Measurements from ENCODE around the gene SHE.

The SHE gene

DNA sequence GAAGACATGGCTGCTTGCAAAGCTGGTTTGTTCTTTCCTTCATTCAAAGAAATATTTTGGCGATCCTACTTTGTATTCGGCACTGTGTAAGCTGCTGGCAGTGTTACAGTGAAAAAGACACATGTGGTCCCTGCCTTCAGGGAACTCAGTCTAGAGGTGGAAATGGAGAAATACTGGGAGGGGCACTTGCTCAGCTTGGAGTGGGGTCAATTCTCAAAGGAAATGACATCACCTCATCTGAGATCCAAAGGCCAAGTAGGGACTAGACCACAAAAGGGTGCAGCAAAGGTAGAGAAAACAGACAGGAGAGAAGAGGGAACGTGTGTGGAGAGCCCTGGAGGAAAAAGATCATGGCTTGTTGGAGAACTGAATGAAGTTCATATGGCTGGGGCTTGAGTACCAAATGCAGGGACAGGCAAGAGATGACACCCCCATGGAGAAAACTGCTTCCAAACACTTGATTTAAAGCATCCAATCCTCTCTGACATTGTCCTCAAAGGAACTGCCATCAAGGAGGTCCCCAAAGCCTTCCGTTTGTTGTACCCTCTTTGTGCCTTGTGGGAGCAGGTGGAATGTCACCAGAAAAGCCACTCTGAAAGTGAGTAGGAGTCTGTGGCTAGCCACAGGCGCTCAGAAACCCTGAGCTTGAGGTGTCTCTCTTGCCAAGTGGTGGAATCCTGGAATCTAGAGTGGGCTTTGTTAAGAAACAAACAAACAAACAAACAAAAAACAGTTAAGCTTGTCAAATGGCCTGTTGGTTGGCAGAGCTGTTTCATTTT is 48.4 kb downstream of the SHE start:
- in situ Hi-C loops (cut with MboI; ENCODE audit: low sequenced_read_pairs), result no loop called here

GRCh38 chr1:154453161-154453560 is 49.1 kb downstream of the SHE start:
- in situ Hi-C loops (cut with MboI; ENCODE audit: low sequenced_read_pairs), result no loop called here

DNA sequence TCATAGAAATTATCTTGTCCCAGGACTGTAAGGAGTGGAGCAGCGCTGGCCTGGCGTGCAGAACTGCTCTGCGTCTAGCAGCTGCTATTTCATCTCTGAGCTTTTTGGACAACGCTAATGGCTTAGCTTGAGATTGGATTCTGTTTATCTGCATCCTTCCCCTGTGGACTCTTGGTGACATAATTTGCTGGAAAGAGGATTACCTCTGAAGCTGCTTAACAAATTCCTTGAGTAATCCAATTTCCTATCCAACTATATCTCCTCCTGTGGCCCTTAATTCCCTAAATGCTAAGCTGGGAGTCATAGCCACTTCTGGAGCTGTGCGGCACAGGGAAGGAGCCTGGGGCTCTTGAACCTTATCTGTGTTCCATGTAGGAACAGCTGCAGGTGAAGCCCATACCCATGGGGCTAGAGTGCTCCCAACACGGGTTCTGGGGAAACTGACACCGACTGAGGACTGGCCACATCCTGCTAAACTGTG is 53.8 kb downstream of the SHE start:
- in situ Hi-C loops (cut with MboI; ENCODE audit: low sequenced_read_pairs), result no loop called here

DNA sequence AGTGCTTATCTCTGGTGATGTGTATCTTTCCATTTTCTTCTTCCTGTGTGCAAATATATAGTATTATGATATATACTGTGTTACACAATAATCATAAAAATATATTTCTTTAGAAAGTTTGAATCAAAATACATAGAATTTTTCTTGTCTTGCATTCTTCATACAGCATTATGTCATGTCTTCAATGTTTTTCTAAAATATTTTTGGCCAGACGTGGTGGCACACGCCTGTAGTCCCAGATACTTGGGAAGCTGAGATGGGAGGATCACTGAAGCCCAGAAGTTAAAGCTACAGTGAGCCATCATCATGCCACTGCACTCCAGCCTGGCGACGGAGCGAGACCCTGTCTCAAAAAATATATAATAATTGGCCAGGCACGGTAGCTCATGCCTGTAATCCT is 55.4 kb downstream of the SHE start:
- in situ Hi-C loops (cut with MboI; ENCODE audit: low sequenced_read_pairs), result no loop called here

GRCh38 chr1:154446292-154446691 is 55.9 kb downstream of the SHE start:
- in situ Hi-C loops (cut with MboI; ENCODE audit: low sequenced_read_pairs), result no loop called here

DNA sequence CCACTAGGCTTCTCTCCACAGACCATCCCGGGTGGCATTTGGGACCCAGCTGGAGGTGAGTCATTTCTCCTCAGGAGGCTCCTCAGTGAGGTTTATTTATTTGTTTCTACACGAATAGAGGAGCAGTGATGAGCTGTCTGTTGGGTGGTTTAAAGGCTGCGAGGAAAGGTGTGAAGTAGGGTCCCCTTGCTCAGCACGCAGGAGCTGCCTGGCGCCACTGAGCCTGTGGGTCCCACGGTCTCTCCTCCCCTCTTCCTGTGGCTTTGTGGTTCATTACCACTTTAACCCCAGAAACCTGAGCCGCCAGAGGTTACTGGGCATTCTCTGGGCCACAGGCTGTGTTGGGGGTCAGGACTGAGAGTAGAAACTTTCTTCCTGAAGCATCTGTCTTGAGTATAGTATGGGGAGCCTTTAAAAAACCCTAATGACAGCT is 57.2 kb downstream of the SHE start:
- in situ Hi-C loops (cut with MboI; ENCODE audit: low sequenced_read_pairs), result no loop called here

DNA sequence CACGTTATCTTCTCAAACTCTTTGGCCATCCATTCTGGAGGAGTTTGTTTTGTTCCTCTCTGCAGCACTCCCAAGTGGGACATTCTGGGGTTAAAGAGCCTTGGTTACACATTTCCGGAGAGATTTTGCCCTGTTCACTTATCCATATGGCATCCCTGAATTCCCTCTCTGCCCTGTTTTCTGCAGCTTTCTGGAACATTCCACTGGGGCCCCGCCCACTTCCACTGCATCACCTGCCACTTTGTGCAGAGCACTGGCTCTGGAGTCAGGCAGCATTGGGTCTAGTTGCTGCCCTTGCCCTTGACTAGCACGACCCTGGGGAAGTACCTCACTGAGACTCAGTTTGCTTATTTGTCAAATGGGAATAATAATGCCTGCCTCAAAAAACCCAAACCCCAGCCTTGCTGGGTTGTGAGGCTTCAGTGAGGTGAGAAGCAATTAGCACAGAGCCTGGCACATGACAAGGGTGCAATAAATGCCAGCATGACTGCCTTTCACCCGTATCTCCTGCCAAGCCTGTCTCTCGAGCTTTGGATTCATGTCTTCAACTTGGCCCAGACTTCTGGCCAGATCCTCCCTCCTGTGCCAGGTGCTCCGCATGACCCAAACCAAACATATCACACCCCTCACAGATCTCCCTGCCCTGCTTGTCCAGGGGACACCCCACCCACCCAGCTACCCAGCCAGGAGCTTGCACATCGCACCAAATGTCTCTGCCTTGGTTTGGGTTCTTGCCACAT is 58.8 kb downstream of the SHE start:
- in situ Hi-C loops (cut with MboI; ENCODE audit: low sequenced_read_pairs), result no loop called here

DNA sequence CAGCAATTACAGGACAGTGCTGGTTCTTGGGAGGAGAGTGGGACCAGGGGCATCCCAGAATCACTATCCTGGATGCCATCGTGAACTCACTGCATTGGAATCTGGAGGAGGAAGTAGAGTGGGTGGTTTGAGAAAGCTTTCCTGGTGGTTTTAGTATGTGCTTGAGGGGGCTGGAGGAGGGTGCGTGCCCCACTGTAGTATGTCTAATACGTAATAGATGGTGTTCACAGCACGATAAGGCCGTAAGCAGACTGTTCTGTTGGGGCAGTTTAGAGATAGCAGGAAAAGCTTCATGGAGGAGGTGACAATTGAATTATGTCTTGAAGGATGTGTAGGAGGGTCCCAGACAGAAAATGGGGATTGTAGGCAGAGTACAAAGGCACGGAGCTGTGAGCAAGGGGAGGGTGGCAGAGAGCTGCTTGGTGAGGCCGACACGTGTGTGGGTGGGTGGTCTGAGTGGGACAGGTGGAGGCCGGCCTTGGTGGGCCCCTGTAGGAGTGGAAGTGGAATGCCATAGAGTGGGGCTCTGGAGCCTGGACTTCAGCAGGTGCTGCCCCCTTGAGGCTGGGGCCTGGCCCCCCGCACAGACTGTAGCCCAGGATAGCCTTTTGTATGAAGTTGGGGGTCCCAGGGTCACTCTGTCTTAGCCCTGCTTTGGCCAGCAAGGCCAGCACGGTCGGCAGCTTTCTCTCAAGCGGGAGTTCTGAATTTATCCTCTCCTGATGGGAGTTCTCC is 60.0 kb downstream of the SHE start:
- in situ Hi-C loops (cut with MboI; ENCODE audit: low sequenced_read_pairs), result no loop called here

DNA sequence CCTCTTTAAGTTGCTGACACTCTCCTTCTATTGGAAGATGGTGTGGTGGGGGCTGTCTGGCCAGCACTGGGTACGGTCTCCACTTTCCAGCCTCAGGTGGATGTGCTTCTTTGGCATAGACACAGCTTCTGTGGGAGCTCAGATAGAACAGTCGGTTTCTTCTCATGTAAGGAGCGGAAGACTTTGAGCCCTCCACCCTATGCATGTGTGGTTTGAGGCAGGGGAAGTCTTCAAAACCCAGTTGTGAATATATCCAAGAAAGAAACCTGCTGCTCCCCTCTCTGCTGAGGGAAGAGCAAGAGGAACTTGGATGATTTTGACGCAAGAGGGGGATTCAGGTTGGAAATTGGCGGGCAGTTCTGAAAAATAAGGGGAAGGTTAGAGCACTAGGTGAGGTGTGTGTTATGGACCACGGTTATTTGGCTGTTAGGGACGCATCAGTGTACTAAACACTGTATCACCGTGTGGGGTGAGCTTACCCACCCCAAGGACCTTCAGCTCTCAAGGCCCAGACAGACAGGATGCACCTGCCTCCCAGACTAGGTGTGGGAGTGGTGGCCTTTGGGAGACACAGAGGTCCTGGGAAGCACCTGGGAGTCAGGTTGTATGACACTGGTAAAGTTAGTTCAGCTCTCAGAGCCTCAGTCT is 60.8 kb downstream of the SHE start:
- in situ Hi-C loops (cut with MboI; ENCODE audit: low sequenced_read_pairs), result no loop called here

GRCh38 chr1:154440036-154440804 is 62.0 kb downstream of the SHE start:
- in situ Hi-C loops (cut with MboI; ENCODE audit: low sequenced_read_pairs), result no loop called here

GRCh38 chr1:154436433-154436832 is 65.8 kb downstream of the SHE start:
- in situ Hi-C loops (cut with MboI; ENCODE audit: low sequenced_read_pairs), result no loop called here

- in situ Hi-C loops (cut with MboI; ENCODE audit: low sequenced_read_pairs), result no loop called here
Observed at GRCh38 chr1:154435599-154436200, 66.5 kb downstream of the SHE start.

- in situ Hi-C loops (cut with MboI; ENCODE audit: low sequenced_read_pairs), result no loop called here
Observed at GRCh38 chr1:154434346-154435085, 67.7 kb downstream of the SHE start.

GRCh38 chr1:154433161-154433764 is 68.9 kb downstream of the SHE start:
- in situ Hi-C loops (cut with MboI; ENCODE audit: low sequenced_read_pairs), result no loop called here

DNA sequence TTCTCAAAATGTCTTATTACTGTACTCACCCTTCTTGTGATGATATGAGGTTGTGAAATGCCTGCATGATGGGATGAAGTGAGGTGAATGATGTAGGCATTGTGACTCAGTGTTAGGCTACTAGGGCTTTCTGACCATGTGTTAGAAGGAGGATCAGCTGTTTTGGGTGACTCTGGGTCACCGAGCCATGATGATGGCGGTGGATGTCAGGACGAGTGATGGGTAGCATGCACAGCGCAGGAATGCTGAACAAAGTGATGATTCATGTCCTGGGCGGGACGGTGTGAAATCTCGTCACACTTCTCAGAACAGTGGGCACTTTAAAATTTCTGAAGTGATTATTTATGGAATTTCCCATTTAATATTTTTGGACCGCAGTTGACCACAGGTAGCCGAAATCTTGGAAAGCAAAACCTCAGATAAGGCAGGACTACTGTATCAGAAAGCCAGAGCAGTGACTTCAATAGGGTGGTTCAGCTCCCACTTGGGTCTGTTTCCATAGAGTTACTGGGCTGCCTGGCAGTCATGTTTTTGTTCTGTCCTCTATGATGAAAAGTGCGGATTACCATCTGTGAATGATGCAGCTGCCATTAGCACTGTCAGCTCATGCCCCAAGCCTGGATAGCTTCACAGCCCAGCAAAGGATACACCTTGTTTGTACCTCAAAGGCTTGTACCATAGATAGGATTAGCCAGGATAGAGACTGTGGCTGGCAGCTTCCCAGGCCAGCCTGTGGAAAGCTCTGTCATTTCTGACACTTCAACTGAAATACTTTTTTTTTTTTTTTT is 70.4 kb downstream of the SHE start:
- in situ Hi-C loops (cut with MboI; ENCODE audit: low sequenced_read_pairs), result no loop called here

DNA sequence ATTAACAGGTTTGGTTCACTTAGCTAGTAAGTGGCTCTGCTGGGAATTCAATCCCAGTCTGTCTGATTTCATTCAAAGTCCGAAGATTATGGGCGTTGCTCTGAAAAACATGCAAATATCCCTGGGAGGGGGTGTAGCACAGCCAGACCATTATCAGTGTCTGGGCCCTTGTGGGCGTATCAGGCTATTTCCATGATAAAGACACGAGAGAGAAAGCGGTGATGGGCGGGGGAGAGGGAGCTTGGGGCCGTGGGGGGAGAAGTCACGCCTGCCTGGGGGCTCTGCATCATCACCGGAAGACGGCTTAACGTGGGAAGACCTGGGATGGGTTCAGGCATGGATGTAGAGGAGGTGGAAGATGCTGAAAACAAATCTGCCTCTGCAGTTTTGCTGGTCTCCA is 71.3 kb downstream of the SHE start:
- in situ Hi-C loops (cut with MboI; ENCODE audit: low sequenced_read_pairs), result no loop called here

- in situ Hi-C loops (cut with MboI; ENCODE audit: low sequenced_read_pairs), result no loop called here
Observed at GRCh38 chr1:154429841-154430611, 72.2 kb downstream of the SHE start.

Measured in HL-60/S4 (cell line).